Breast epithelium (tissue), 3 donors: ENCODE data around the gene CHD9.

ENCODE experiments used
- POLR2A ChIP-seq: fragments of 450-650 bp; IDR thresholded peaks from one replicate; pipeline ENCODE4 v1.6.1; 2016; ENCODE audit warnings: antibody characterized with exemption, mild to moderate bottlenecking, moderate library complexity
- TF ChIP-seq, protein P1 (sequence below), 3 donors: fragments of 450-650 bp; IDR thresholded peaks; one replicate each; pipeline ENCODE4 v1.5.1; 2016 to 2017; ENCODE audit warnings: antibody characterized with exemption in 3 of 3, mild to moderate bottlenecking in 3 of 3, moderate library complexity in 3 of 3

DNA sequence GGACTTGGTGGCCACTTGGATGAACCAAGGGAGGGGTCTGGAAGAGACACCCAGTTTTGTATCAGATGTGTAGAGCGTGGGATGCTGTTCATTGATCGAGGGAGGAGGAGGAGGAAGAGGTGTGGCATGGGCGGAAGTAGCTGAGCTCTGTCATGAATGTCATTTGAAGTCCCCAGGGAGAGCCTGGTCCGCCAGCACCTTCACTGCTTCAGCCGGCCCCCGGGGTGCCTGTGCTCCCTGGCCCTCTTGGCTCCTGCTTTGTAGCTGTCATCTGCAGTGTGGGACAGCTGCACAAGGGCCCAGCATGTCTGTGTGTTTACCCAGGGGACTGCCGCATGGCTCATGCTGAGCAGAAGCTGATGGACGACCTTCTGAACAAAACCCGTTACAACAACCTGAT, 304.1 kb downstream of the CHD9 start:
- TF ChIP-seq, protein P1, sequence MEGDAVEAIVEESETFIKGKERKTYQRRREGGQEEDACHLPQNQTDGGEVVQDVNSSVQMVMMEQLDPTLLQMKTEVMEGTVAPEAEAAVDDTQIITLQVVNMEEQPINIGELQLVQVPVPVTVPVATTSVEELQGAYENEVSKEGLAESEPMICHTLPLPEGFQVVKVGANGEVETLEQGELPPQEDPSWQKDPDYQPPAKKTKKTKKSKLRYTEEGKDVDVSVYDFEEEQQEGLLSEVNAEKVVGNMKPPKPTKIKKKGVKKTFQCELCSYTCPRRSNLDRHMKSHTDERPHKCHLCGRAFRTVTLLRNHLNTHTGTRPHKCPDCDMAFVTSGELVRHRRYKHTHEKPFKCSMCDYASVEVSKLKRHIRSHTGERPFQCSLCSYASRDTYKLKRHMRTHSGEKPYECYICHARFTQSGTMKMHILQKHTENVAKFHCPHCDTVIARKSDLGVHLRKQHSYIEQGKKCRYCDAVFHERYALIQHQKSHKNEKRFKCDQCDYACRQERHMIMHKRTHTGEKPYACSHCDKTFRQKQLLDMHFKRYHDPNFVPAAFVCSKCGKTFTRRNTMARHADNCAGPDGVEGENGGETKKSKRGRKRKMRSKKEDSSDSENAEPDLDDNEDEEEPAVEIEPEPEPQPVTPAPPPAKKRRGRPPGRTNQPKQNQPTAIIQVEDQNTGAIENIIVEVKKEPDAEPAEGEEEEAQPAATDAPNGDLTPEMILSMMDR (IDR thresholded peaks at IDR 0.05): no peak
- no peak for TF ChIP-seq POLR2A
